PC-9 (cell line): ENCODE results near the gene BCL6.

ENCODE experiments used
- CTCF ChIP-seq: fragments of 200-600 bp; sonication (generic); conservative IDR thresholded peaks from 2 replicates; pipeline ENCODE4 v1.6.1; 2017; ENCODE audit warnings: mixed run types, antibody characterized with exemption, mild to moderate bottlenecking, moderate library complexity
- EZH2 ChIP-seq: fragments of 200-600 bp; sonication (generic); IDR thresholded peaks from 2 replicates; pipeline ENCODE4 v1.8.0; 2017; ENCODE audit warnings: antibody characterized with exemption, low read depth

- no peak for TF ChIP-seq CTCF
- no peak for TF ChIP-seq EZH2
Observed at GRCh38 chr3:187721055-187721454, 24.2 kb downstream of the BCL6 start.
